Measurements from ENCODE around the gene OPHN1. TPM values are rescaled to one million over a fixed set of nuclear protein-coding genes. Genes with fewer than 3 reads are reported as not detected.

OPHN1 gene
- total RNA-seq, 4 donors from 2014 or later: 2.8 to 8.7 (median 6.6) TPM

GRCh38 chrX:68203211-68203610 lies 230.1 kb downstream of the OPHN1 start:
- no peaks in the 10 kb centered on the region for H3K27me3 ChIP-seq
- no peaks in the 10 kb centered on the region for H3K36me3 ChIP-seq
- in situ Hi-C loops (cut with MboI; ENCODE audit: low pct_ligation_motif_present in 1 of 4, low pct_unique_long_range_greater_than_20kb in 1 of 4, low sequenced_read_pairs in 3 of 4) (loop anchor here in 2 of 4 donors (25.0 kb wide), 1 partner anchor 259 kb away; no protein-coding TSS in a partner anchor), intact Hi-C loops (cut with DNase I; ENCODE audit: low total_unique reads) (no loop called here)
- WGBS, 2 donors (ENCODE audit: low coverage in 1 of 2): 53% methylated on average over 1 of the region's 1 CpG; no CpG with 5 or more reads in 1 of the 2 donors
- TF ChIP-seq CTCF (IDR thresholded peaks at IDR 0.05) (no peak), POLR2A (IDR thresholded peaks at IDR 0.05) (no peak), EP300 (IDR thresholded peaks at IDR 0.05; ENCODE audit: low read depth) (no peak), POLR2AphosphoS5 (IDR thresholded peaks at IDR 0.05) (no peak)
- H3K4me3 ChIP-seq: no peak overlapping the region
- H3K9me3 ChIP-seq: no peaks in the 10 kb centered on the region
- H3K4me1 ChIP-seq: no peaks in the 10 kb centered on the region
- H3K27ac ChIP-seq: no peak overlapping the region
- DNase-seq: no peak

DNA sequence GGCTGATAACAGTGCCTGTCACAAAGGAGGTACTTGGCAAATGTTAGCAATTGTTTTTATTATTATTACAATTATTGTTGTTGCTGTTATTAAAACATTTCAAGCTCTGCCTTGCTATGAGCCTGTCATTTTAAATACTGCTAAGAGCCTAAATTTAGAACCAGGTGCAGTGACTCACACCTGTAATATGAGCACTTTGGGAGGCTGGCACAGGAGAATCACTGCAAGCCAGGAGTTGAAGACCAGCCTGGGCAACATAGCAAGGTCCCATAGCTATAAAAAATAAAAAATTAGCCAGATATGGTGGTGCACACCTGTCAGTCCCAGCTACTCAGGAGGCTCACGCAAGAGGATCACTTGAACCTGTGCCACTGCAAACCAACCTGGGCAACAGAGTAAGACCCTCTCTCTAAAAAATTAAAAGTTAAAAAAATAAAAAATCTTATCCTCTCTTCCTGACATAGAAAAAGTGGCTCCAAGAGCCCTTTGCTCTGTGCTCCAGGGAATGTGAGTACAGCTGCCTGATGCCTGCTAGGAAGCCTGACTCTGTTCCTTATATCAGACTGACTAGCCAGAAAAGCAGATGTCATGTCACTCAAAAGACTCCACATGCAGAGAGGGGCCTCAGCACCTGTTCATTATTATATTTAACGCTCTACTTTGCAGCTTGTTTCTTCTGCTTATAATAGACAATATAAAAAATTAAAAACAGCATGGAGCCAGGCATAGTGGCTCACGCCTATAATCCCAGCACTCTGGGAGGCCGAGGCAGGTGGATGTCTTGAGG lies 234.0 kb downstream of the OPHN1 start:
- Histone ChIP-seq H3K4me3 (no peak overlapping the region), H3K4me1 (no peaks in the 10 kb centered on the region), H3K36me3 (no peaks in the 10 kb centered on the region), H3K9me3 (no peaks in the 10 kb centered on the region), H3K27me3 (no peaks in the 10 kb centered on the region), H3K27ac (no peak overlapping the region)
- WGBS, 2 donors (ENCODE audit: low coverage in 1 of 2): 82% methylated on average over 4 of the region's 4 CpGs; no CpG with 5 or more reads in 1 of the 2 donors
- DNase-seq: no peak
- in situ Hi-C loops (cut with MboI; ENCODE audit: low pct_ligation_motif_present in 1 of 4, low pct_unique_long_range_greater_than_20kb in 1 of 4, low sequenced_read_pairs in 3 of 4): loop anchor here in 1 of 4 donors (25.0 kb wide), 1 partner anchor 263 kb away; no protein-coding TSS in a partner anchor
- TF ChIP-seq CTCF (IDR thresholded peaks at IDR 0.05) (no peak), POLR2A (IDR thresholded peaks at IDR 0.05) (no peak), EP300 (IDR thresholded peaks at IDR 0.05; ENCODE audit: low read depth) (no peak), POLR2AphosphoS5 (IDR thresholded peaks at IDR 0.05) (no peak)
- intact Hi-C loops (cut with DNase I; ENCODE audit: low total_unique reads): loop anchor here (10.0 kb wide), 1 partner anchor 266 kb away; no protein-coding TSS in a partner anchor

DNA sequence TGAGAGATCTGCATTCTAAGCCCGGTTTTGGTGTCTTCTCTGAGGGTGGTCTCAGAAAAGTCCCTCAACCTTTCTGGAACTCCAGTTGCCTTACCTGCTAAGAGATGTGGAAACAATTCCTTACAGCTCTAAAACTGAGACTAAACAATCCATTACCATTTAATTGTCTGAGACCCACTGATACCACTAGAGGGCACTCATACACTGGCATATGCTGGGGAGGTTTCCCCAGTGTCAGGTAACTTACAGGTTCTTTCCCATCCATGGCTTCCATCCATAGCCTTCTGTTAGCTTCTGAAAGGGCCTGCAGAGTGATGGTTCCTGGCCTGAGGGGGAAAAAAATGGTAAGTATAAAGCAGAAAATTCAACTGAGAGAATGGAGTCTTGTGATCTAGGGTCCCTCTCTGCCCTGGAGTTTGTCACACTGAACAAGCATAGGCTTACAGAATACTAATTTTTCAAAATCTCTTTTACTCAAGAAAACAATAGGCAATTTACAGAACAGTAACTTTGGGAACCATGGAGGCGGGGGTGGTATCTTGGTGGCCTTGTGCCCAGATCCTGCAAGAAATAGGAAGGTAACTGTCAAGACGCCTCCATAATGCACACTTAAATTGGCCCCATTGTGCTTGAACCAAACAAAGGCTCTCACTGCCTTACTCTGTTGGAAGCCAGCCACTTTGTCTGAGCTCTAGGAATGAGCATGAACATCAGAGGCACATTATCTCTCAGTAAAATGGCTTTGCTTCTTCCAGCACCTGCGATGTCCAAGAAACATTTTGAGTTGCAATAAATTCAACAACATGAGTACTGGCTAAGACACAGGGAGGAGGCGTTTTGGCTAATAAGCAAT lies 236.1 kb downstream of the OPHN1 start:
- peak; percentile 15 for DNase-seq
- no peaks in the 10 kb centered on the region for H3K27me3 ChIP-seq
- H3K4me3 ChIP-seq: no peak overlapping the region
- no peaks in the 10 kb centered on the region for H3K9me3 ChIP-seq
- H3K4me1 ChIP-seq: no peaks in the 10 kb centered on the region
- in situ Hi-C loops (cut with MboI; ENCODE audit: low pct_ligation_motif_present in 1 of 4, low pct_unique_long_range_greater_than_20kb in 1 of 4, low sequenced_read_pairs in 3 of 4): loop anchor here in 1 of 4 donors (25.0 kb wide), 1 partner anchor 265 kb away; no protein-coding TSS in a partner anchor
- no peaks in the 10 kb centered on the region for H3K36me3 ChIP-seq
- TF ChIP-seq CTCF (IDR thresholded peaks at IDR 0.05) (peak; percentile 53 to 70 (median 54)), POLR2A (IDR thresholded peaks at IDR 0.05) (no peak), POLR2AphosphoS5 (IDR thresholded peaks at IDR 0.05) (no peak)
- intact Hi-C loops (cut with DNase I; ENCODE audit: low total_unique reads): loop anchor here (10.0 kb wide), 1 partner anchor 268 kb away; no protein-coding TSS in a partner anchor
- no peak overlapping the region for H3K27ac ChIP-seq
- 0 to 49% methylated on average over 1 to 5 of the region's 5 CpGs for WGBS, 2 donors (ENCODE audit: low coverage in 1 of 2)

DNA sequence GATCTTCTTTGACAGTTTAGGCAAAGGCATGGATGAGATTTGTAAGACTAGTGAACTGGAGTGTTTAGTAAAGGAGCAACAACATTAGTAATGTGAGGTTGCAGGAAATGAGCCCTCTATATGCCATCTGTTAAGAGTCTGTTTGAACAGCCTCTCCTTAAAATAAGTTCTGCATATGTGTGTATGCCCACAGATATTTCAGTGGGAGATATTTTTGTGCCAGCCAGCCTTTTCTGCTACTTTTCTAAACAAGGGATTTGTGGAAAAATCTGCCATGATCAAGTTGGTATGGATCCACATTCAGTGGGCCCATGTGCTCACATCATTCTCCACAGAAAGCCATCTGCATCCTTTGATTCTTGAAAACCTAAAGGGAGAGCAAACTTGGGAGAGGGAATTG lies 237.7 kb downstream of the OPHN1 start:
- TF ChIP-seq POLR2AphosphoS5 (IDR thresholded peaks at IDR 0.05) (no peak), EP300 (IDR thresholded peaks at IDR 0.05; ENCODE audit: low read depth) (no peak), POLR2A (IDR thresholded peaks at IDR 0.05) (no peak), CTCF (IDR thresholded peaks at IDR 0.05) (no peak)
- no peaks in the 10 kb centered on the region for H3K9me3 ChIP-seq
- intact Hi-C loops (cut with DNase I; ENCODE audit: low total_unique reads): loop anchor here (10.0 kb wide), 1 partner anchor 269 kb away; no protein-coding TSS in a partner anchor
- no peaks in the 10 kb centered on the region for H3K4me1 ChIP-seq
- no peak overlapping the region for H3K4me3 ChIP-seq
- no peak for DNase-seq
- no peaks in the 10 kb centered on the region for H3K27me3 ChIP-seq
- in situ Hi-C loops (cut with MboI; ENCODE audit: low pct_ligation_motif_present in 1 of 4, low pct_unique_long_range_greater_than_20kb in 1 of 4, low sequenced_read_pairs in 3 of 4): loop anchor here in 1 of 4 donors (25.0 kb wide), 1 partner anchor 267 kb away; no protein-coding TSS in a partner anchor
- H3K36me3 ChIP-seq: no peaks in the 10 kb centered on the region
- no peak overlapping the region for H3K27ac ChIP-seq
